ENCODE results near the gene MFAP2.
"Not testable (repeated sequence)": the region's sequence is repeated elsewhere in the genome, so short reads cannot be mapped to it uniquely, and the experiment has no call there.

The MFAP2 gene

DNA sequence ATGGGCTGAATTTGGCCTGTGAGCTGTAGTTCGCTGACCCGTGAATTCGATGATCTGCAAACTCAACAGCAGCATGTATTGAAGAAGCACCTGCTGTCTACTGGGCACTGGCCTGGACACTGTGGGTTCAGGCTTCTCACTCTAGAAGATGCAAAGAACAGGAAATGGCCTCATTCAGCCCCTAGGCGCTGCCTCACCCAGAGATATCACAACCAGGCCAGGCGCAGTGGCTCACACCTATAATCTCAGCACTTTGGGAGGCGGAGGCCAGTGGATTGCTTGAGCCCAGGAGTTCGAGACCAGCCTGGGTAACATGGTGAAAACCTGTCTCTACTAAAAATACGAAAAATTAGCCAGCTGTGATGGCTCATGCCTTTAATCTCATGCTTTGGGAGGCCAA, 23.6 kb downstream of the MFAP2 start:
- CTCF ChIA-PET, result interaction anchor here (0.7 kb wide), 1 partner anchor 651 kb away, joined by 3 read pairs; no protein-coding TSS in a partner anchor
- TF ChIP-seq, protein P1, sequence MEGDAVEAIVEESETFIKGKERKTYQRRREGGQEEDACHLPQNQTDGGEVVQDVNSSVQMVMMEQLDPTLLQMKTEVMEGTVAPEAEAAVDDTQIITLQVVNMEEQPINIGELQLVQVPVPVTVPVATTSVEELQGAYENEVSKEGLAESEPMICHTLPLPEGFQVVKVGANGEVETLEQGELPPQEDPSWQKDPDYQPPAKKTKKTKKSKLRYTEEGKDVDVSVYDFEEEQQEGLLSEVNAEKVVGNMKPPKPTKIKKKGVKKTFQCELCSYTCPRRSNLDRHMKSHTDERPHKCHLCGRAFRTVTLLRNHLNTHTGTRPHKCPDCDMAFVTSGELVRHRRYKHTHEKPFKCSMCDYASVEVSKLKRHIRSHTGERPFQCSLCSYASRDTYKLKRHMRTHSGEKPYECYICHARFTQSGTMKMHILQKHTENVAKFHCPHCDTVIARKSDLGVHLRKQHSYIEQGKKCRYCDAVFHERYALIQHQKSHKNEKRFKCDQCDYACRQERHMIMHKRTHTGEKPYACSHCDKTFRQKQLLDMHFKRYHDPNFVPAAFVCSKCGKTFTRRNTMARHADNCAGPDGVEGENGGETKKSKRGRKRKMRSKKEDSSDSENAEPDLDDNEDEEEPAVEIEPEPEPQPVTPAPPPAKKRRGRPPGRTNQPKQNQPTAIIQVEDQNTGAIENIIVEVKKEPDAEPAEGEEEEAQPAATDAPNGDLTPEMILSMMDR (conservative IDR thresholded peaks at IDR 0.05; ENCODE audit: low read depth), result no peak
- peak overlapping the region; percentile 24; the same call in 1 of the 2 replicates for H3K27ac ChIP-seq
- POLR2A ChIA-PET (ENCODE audit: low non-redundant PET), result no interaction called here
- DNase-seq (ENCODE audit: low spot score), result no peak

DNA sequence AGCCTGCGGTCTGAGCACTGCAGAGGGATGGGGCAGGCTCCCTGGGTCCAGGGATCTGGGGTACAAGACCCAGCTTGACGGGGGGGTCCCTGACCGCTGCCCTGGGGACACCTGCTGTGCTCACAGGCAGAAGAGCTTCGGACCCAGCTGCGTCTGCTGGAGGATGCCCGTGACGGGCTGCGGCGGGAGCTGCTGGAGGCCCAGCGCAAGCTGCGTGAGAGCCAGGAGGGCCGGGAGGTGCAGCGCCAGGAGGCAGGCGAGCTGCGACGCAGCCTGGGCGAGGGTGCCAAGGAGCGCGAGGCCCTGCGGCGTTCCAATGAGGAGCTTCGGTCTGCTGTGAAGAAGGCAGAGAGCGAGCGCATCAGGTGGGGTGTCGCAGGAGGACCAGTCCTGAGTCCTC, 25.2 kb downstream of the MFAP2 start:
- CTCF ChIA-PET, result no interaction called here
- H3K27ac ChIP-seq, result 0 out of 2 replicates have a peak overlapping the region, but pooled peaks have one; percentile 4
- no peak for DNase-seq (ENCODE audit: low spot score)
- POLR2A ChIA-PET (ENCODE audit: low non-redundant PET), result interaction anchor here (0.7 kb wide), 1 partner anchor 30 kb away, joined by 3 read pairs; no protein-coding TSS in a partner anchor
- TF ChIP-seq, protein P1 (conservative IDR thresholded peaks at IDR 0.05; ENCODE audit: low read depth), result no peak

DNA sequence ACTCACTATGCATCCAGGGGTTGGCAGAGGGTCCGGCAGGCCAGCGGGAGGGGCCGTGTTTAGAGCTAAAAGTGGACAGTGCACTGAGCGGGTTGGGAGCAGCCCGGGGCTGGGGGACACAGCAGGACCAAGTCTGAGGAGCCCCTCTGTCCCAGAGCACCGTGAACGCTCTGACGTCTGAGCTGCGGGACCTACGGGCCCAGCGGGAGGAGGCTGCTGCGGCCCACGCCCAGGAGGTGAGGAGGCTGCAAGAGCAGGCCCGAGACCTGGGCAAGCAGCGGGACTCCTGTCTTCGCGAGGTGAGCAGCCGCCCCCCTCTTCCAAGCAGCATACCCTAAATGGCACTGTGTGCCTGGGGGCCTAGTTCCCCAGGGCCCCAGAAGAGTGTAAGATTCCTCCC, 25.8 kb downstream of the MFAP2 start:
- H3K27ac ChIP-seq, result no peak overlapping the region
- ChIA-PET POLR2A (ENCODE audit: low non-redundant PET) (interaction anchor here (0.7 kb wide), 1 partner anchor 30 kb away, joined by 3 read pairs; no protein-coding TSS in a partner anchor), CTCF (no interaction called here)
- no peak for DNase-seq (ENCODE audit: low spot score)
- TF ChIP-seq, protein P1 (conservative IDR thresholded peaks at IDR 0.05; ENCODE audit: low read depth), result no peak

DNA sequence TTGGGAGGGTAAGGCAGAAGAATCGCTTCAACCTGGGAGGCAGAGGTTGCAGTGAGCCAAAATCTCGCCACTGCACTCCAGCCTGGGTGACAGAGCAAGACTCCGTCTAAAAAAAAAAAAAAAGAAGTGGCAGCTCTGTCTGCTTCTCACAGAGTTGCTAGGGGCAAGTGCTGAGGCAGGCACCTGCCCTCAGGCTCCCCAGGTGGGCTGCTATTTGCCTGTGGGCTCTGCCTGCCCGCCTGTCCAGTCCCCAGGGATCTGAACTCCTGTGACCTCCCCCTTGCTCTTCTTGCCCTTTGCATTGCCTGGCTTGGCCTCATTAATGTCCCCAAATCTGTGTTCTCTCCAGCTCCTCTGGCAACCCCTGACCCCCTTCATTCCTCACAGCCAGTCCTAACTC, 28.0 kb downstream of the MFAP2 start:
- H3K27ac ChIP-seq, result peak overlapping the region; percentile 39
- DNase-seq (ENCODE audit: low spot score); POLR2A ChIA-PET (ENCODE audit: low non-redundant PET): not testable (repeated sequence)
- CTCF ChIA-PET, result interaction anchor here (0.6 to 1.5 kb wide), 13 partner anchors 8 to 1091 kb away, joined by 3 to 13 read pairs (median 3); partner anchors contain the start of gene MFAP2

DNA sequence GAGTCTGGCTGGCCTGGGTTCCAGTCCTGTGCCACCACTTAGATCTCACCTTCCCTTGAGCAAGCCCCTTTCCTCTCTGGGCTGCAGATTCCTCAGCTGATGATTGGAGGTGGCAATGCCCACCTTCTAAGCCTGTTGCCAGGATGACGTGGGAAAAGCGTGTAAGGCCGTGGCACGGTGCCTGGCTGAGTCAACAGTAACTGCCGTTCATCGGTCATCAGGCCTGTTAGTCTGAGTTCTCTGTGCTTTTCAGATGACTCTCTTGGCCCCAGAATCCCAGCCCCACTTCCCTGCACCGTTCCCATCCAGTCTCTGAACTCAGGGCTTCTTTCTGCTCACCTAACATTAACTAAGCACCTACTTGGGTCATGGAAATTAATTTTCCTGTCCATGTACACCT, 31.4 kb downstream of the MFAP2 start:
- peak overlapping the region; percentile 98 for H3K27ac ChIP-seq
- POLR2A ChIA-PET (ENCODE audit: low non-redundant PET), result interaction anchor here (0.6 kb wide), 1 partner anchor 131 kb away, joined by 3 read pairs; no protein-coding TSS in a partner anchor
- DNase-seq (ENCODE audit: low spot score), result not testable (repeated sequence)
- CTCF ChIA-PET, result interaction anchor here (0.6 kb wide), 1 partner anchor 172 kb away, joined by 3 read pairs; no protein-coding TSS in a partner anchor

DNA sequence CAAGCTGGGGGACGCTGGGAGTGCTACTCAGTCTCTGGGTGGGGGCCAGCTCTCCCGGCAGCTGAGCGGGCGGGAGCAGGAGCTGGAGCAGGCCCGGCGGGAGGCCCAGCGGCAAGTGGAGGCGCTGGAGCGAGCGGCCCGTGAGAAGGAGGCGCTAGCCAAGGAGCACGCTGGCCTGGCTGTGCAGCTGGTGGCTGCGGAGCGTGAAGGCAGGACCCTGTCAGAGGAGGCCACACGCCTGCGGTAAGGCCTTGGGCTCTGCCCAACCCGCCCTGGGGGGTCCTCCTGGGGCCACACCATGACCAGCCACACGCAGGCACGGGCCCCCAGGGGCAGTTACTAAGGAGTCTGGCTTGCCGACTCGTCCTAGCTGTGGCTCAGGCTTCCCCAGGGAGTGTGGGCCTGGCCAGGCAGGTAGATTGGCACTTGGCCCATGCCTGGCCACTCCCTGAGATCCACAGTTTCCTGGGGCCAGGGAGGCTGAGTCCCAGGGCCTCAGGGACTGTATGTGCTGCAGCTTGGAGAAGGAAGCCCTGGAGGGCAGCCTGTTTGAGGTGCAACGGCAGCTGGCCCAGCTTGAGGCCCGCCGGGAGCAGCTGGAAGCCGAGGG, 32.0 kb downstream of the MFAP2 start:
- H3K27ac ChIP-seq, result peak overlapping the region; percentile 98
- POLR2A ChIA-PET (ENCODE audit: low non-redundant PET), result not testable (repeated sequence)
- CTCF ChIA-PET, result interaction anchor here (0.5 to 2.5 kb wide), 4 partner anchors 12 to 173 kb away, joined by 3 to 5 read pairs (median 3); no protein-coding TSS in a partner anchor
- DNase-seq (ENCODE audit: low spot score), result peak; percentile 93

DNA sequence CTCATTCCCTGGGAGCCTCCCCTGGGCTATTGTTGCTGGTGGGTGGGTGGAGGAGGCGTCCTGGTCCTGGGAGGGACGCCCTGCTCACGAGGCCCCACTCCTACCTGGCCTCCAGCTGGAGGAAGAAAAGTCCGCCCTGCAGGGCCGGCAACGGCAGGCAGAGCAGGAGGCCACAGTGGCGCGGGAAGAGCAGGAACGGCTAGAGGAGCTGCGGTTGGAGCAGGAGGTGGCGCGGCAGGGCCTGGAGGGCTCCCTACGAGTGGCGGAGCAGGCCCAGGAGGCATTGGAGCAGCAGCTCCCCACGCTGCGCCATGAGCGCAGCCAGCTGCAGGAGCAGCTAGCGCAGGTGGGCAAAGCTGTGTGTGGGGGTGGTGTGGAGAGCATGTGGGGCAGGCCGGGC, 33.8 kb downstream of the MFAP2 start:
- no peak for DNase-seq (ENCODE audit: low spot score)
- ChIA-PET CTCF (interaction anchor here (2.5 kb wide), 1 partner anchor 21 kb away, joined by 5 read pairs; no protein-coding TSS in a partner anchor), POLR2A (ENCODE audit: low non-redundant PET) (interaction anchor here (0.8 kb wide), 1 partner anchor 42 kb away, joined by 4 read pairs; no protein-coding TSS in a partner anchor)
- H3K27ac ChIP-seq, result peak overlapping the region; percentile 98
- TF ChIP-seq, protein P1 (conservative IDR thresholded peaks at IDR 0.05; ENCODE audit: low read depth), result no peak

DNA sequence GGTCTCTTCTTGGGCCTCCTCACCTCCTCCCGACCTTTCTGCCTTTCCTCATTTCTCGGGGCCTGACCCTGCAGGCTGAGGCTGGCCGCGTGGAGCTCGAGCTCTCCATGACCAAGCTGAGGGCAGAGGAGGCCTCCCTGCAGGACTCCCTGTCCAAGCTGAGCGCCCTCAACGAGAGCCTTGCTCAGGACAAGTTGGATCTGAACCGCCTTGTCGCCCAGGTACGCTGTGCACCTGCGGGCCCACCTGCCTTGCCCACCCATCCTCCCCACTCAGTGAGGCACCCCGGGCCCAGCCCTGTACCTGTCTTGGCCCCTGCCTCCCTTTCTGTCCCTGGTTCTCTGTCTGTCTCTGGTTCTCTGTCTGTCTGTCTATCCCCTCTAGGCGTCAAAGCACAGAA, 34.2 kb downstream of the MFAP2 start:
- CTCF ChIA-PET, result interaction anchor here (0.7 to 2.5 kb wide), 2 partner anchors 16 to 21 kb away, joined by 5 to 7 read pairs; no protein-coding TSS in a partner anchor
- H3K27ac ChIP-seq, result peak overlapping the region; percentile 98
- DNase-seq (ENCODE audit: low spot score); POLR2A ChIA-PET (ENCODE audit: low non-redundant PET): not testable (repeated sequence)

DNA sequence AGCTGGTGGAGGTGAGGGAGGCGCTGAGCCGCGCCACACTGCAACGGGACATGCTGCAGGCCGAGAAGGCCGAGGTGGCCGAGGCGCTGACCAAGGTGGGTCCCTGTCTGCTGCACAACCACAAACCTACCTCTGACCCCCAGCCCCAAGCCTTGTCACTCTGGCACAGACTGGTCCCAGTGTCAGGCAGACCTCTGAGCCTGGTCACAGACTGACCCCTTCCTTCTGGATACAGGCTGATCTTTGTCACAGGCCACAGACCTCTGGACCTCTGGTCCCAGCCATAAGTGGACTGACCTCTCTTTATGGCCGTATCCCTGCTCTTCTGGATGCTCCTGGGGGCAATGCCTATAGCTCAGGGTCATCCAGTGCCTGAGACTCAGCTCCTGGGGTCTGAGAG, 34.9 kb downstream of the MFAP2 start:
- 0 out of 2 replicates have a peak overlapping the region, but pooled peaks have one; percentile 98 for H3K27ac ChIP-seq
- CTCF ChIA-PET, result interaction anchor here (0.7 kb wide), 1 partner anchor 16 kb away, joined by 7 read pairs; no protein-coding TSS in a partner anchor
- POLR2A ChIA-PET (ENCODE audit: low non-redundant PET); DNase-seq (ENCODE audit: low spot score): not testable (repeated sequence)
